Kidney epithelial cell (primary cell): ENCODE data around the gene COBL. TPM values are rescaled to one million over a fixed set of nuclear protein-coding genes. Genes with fewer than 3 reads are reported as not detected.
"Not testable (repeated sequence)": the region's sequence is repeated elsewhere in the genome, so short reads cannot be mapped to it uniquely, and the experiment has no call there.

ENCODE experiments used
- DNase-seq: peaks from one replicate; pipeline ENCODE4 v3.0.0-alpha.2; 2010; ENCODE audit warnings: low read depth
- H3K27me3 ChIP-seq: 2 replicates; pipeline ENCODE4 v1.6.0; 2011; ENCODE audit warnings: low read length; ENCODE audit not compliant: control insufficient read depth, insufficient read depth
- H3K36me3 ChIP-seq: 2 replicates; pipeline ENCODE4 v1.5.1; 2011; ENCODE audit warnings: low read length; ENCODE audit not compliant: control insufficient read depth, insufficient read depth
- H3K4me3 ChIP-seq: 2 replicates; pipeline ENCODE4 v1.5.1; 2011; ENCODE audit warnings: low read depth, mild to moderate bottlenecking, control low read depth, low read length
- total RNA-seq: library from RNA; depleted of rRNA; stranded (reverse); fragments of >200 nt; gene quantifications from 2 replicates; pipeline ENCODE4 v1.2.3, GENCODE V29; 2015
- TF ChIP-seq, protein P1 (sequence below): IDR thresholded peaks from 2 replicates; pipeline ENCODE4 v1.5.1; 2011; ENCODE audit warnings: mild to moderate bottlenecking, moderate library complexity, low read length, control low read depth, inconsistent platforms; ENCODE audit not compliant: insufficient read depth, poor library complexity, severe bottlenecking

Gene COBL
- total RNA-seq, 1 donor from 2014 or later: 7.1 TPM

DNA sequence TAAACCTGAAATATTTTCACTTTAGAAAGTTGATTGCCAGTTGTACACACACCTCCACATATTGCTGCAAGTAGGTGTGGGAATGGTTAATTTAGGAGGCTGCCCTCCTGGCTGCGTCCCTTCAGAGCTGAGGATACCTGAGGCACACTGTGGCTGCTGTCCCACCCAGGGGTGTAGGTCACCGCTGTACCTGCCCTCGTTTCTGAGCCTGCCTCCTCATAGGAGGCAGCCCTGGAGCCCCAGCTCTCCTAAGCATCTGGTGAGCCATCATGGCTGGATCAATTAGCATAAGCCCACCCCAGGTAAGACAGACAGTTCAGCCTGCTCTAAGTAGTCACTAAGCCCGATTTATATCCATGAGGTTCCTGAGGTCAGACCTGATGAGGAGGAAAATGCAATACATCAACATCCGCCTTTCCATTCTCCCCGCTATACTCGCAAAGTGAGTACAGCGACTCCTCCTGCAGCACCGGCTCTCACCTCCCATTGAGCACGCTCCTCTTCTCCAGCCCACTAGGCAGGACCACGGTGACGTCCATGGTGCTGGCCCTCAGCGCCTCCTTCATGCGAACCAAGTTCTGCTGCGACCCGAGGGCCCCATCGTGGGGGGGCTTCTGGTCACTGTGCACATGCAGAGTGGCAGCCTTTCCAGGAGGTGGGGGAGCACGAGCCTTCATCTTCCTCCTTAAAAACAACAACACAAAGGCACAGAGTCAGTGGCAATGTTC, 97.2 kb downstream of the COBL start:
- Histone ChIP-seq H3K4me3 (no peak overlapping the region), H3K36me3 (no peaks in the 10 kb centered on the region), H3K27me3 (no peaks in the 10 kb centered on the region)
- no peak for DNase-seq
- TF ChIP-seq, protein P1, sequence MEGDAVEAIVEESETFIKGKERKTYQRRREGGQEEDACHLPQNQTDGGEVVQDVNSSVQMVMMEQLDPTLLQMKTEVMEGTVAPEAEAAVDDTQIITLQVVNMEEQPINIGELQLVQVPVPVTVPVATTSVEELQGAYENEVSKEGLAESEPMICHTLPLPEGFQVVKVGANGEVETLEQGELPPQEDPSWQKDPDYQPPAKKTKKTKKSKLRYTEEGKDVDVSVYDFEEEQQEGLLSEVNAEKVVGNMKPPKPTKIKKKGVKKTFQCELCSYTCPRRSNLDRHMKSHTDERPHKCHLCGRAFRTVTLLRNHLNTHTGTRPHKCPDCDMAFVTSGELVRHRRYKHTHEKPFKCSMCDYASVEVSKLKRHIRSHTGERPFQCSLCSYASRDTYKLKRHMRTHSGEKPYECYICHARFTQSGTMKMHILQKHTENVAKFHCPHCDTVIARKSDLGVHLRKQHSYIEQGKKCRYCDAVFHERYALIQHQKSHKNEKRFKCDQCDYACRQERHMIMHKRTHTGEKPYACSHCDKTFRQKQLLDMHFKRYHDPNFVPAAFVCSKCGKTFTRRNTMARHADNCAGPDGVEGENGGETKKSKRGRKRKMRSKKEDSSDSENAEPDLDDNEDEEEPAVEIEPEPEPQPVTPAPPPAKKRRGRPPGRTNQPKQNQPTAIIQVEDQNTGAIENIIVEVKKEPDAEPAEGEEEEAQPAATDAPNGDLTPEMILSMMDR: no peak

DNA sequence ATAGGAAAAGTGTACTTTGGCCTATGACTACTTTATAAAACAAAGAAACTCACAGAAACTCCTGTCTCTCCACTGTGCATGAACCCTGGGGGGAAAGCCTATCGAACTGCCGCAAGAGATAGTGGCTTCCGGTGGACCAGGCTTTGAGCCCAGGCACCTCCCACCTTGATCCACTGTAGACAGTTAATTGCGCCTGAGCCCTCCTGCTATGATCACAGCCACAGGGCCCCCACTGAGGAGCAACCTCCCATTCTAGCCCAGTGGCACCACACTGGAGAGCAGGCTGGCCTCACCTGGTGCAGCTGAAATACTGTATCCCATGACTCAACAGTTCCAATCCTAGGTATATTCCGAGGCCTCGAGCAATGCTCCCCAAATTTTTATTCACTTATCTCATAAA, 98.8 kb downstream of the COBL start:
- H3K36me3 ChIP-seq: no peaks in the 10 kb centered on the region
- TF ChIP-seq, protein P1: no peak
- H3K4me3 ChIP-seq: no peak overlapping the region
- no peaks in the 10 kb centered on the region for H3K27me3 ChIP-seq
- DNase-seq: no peak

DNA sequence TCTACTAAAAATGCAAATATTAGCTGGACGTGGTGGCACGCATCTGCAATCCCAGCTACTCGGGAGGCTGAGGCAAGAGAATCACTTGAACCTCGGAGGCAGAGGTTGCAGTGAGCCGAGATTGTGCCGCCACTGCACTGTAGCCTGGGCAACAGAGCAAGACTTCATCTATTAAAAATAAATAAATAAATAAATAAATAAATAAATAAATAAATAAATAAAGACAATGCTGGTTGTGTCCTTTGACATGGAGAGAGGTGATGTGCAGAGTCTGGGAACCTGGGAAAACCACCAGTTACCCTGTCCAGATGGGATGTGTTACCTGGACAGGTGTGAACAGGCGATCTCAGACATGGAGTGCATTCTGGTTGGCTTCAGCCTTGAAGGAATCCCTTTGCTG, 102.5 kb downstream of the COBL start:
- Histone ChIP-seq H3K4me3 (no peak overlapping the region), H3K27me3 (no peaks in the 10 kb centered on the region), H3K36me3 (no peaks in the 10 kb centered on the region)
- TF ChIP-seq, protein P1: no peak
- no peak for DNase-seq

DNA sequence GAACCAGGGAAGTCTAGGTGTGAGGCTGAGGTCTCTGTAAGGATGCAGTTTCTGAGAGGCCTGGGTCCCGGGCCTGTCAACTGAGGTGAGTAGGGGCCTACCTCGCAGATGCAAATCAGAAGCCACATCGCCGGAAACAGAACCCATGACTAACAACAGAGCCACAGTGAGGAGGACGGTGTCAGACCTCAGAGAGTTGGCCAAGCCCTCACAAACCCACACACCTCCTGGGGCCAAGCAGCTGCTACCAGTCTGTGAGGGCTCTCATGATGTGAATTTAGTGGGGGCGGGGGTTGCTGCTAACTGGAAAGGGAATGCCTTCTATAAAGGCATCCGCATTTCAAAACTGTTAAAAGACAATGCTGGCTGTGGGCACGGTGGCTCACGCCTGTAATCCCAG, 103.0 kb downstream of the COBL start:
- Histone ChIP-seq H3K27me3 (no peaks in the 10 kb centered on the region), H3K36me3 (no peaks in the 10 kb centered on the region), H3K4me3 (no peak overlapping the region)
- DNase-seq: no peak
- TF ChIP-seq, protein P1: no peak

DNA sequence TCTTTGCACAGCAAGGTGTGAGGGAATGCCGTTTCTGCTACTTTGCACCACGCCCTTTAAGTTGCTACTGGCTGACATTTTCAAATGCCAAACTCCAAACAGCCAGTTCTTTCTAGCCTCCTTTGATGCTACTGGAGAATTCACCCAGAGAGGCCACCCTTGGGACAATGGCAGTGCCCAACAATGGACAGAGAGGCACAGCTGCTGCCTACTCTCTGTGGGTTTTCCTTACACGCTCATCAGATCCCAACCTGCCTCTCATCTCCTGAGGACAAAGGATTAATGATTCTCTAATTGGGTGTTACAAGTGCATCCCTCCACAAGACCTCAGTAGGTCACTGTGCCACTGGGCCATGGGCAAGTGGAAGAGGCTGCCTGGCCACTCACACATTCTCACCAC, 105.8 kb downstream of the COBL start:
- Histone ChIP-seq H3K27me3 (no peaks in the 10 kb centered on the region), H3K4me3 (no peak overlapping the region), H3K36me3 (no peaks in the 10 kb centered on the region)
- no peak for DNase-seq
- TF ChIP-seq, protein P1: no peak

DNA sequence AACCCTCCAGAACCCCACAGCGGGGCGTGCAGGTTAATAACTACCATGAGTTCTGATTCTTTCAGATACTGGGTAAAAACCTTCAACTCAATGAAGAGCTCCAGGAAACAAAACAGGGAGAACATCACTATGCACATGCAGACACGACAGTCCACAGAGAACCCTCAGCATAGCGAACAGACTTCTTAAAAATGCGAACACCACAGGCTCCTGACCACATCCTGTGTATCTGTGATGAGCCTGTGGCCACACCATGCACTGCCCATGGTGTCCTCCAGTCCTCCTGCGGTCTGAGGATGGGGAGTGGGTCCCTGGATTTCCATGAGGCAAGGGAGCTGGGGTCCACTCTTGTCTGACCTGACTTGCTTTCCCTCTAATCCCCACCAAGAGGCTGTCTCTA, 107.2 kb downstream of the COBL start:
- Histone ChIP-seq H3K27me3 (no peaks in the 10 kb centered on the region), H3K36me3 (no peaks in the 10 kb centered on the region), H3K4me3 (no peak overlapping the region)
- no peak for DNase-seq
- TF ChIP-seq, protein P1: no peak

DNA sequence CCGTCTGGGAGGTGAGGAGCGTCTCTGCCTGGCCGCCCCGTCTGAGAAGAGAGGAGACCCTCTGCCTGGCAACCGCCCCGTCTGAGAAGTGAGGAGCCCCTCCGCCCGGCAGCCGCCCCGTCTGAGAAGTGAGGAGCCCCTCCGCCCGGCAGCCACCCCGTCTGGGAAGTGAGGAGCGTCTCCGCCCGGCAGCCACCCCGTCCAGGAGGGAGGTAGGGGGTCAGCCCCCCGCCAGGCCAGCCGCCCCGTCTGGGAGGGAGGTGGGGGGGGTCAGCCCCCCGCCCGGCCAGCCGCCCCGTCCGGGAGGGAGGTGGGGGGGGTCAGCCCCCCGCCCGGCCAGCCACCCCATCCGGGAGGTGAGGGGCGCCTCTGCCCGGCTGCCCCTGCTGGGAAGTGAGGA, 108.5 kb downstream of the COBL start:
- not testable (repeated sequence) for H3K27me3 ChIP-seq, H3K36me3 ChIP-seq, H3K4me3 ChIP-seq, DNase-seq
